Liver (tissue), 9 donors: ENCODE results near the gene TMEM233. TPM values are rescaled to one million over a fixed set of nuclear protein-coding genes. Genes with fewer than 3 reads are reported as not detected.
A peak's percentile ranks its signal among the peaks of the same experiment; 100 is the strongest.

ENCODE experiments used
- DNase-seq: peaks from one replicate; pipeline ENCODE4 v3.0.0-alpha.2; 2017; ENCODE audit warnings: low spot score
- H3K27ac ChIP-seq, 2 donors: one replicate each; pipeline ENCODE4 v1.7.0; 2013; ENCODE audit warnings: inconsistent platforms in 2 of 2, low read length in 2 of 2, control low read depth in 1 of 2, low read depth in 1 of 2, mild to moderate bottlenecking in 1 of 2
- H3K27me3 ChIP-seq, 4 donors: one replicate each; pipeline versions ENCODE4 v1.6.1 to v1.7.0; 2013; ENCODE audit warnings: low read length in 3 of 4, inconsistent platforms in 1 of 4, mild to moderate bottlenecking in 1 of 4, moderate library complexity in 1 of 4; ENCODE audit not compliant: control insufficient read depth in 4 of 4, insufficient read depth in 4 of 4
- H3K36me3 ChIP-seq, 4 donors: one replicate each; pipeline versions ENCODE4 v1.6.1 to v1.7.0; 2013; ENCODE audit warnings: low read length in 3 of 4, mild to moderate bottlenecking in 3 of 4, low read depth in 1 of 4, moderate library complexity in 1 of 4; ENCODE audit not compliant: control insufficient read depth in 4 of 4, insufficient read depth in 3 of 4
- H3K4me1 ChIP-seq, 4 donors: one replicate each; pipeline versions ENCODE4 v1.6.1 to v1.7.0; 2013; ENCODE audit warnings: low read length in 3 of 4, mild to moderate bottlenecking in 3 of 4, moderate library complexity in 1 of 4; ENCODE audit not compliant: control insufficient read depth in 4 of 4, insufficient read depth in 4 of 4
- H3K4me3 ChIP-seq, 3 donors: one replicate each; pipeline versions ENCODE4 v1.6.1 to v1.7.0; 2013; ENCODE audit warnings: low read length in 3 of 3, control low read depth in 1 of 3, low read depth in 1 of 3, mild to moderate bottlenecking in 1 of 3
- H3K9ac ChIP-seq, 2 donors: one replicate each; pipeline ENCODE4 v1.7.0; 2013; ENCODE audit warnings: low read length in 2 of 2, mild to moderate bottlenecking in 2 of 2, moderate library complexity in 2 of 2, control low read depth in 1 of 2, low read depth in 1 of 2
- H3K9me3 ChIP-seq, 4 donors: one replicate each; pipeline versions ENCODE4 v1.6.1 to v1.7.0; 2013; ENCODE audit warnings: low read length in 3 of 4; ENCODE audit not compliant: control insufficient read depth in 4 of 4
- ATF3 ChIP-seq: IDR thresholded peaks from 2 replicates; pipeline ENCODE4 v1.6.1; 2016; ENCODE audit warnings: antibody characterized with exemption
- CTCF ChIP-seq: fragments of 150-350 bp; IDR thresholded peaks from 2 replicates; pipeline ENCODE4 v1.5.1; 2017; ENCODE audit warnings: improper control_type of control experiment, low read depth, low read length; ENCODE audit not compliant: missing input control
- EGR1 ChIP-seq, 2 donors: IDR thresholded peaks; 2 replicates each; pipeline ENCODE4 v1.6.1; 2016 to 2018; ENCODE audit warnings: antibody characterized with exemption in 2 of 2, low read depth in 2 of 2
- FOXA1 ChIP-seq: IDR thresholded peaks from 2 replicates; pipeline ENCODE4 v1.6.1; 2016; ENCODE audit warnings: antibody characterized with exemption
- FOXA2 ChIP-seq: IDR thresholded peaks from 2 replicates; pipeline ENCODE4 v1.6.1; 2016; ENCODE audit warnings: antibody characterized with exemption
- GABPA ChIP-seq, 2 donors: IDR thresholded peaks in 1 of 2; conservative IDR thresholded peaks in 1 of 2; 2 replicates each; pipeline ENCODE4 v1.6.1; 2016; ENCODE audit warnings: antibody characterized with exemption in 2 of 2, mild to moderate bottlenecking in 1 of 2, moderate library complexity in 1 of 2
- HNF4A ChIP-seq, 2 donors: conservative IDR thresholded peaks; 2 replicates each; pipeline ENCODE4 v1.6.1; 2016; ENCODE audit warnings: antibody characterized with exemption in 2 of 2, mild to moderate bottlenecking in 2 of 2
- HNF4G ChIP-seq: IDR thresholded peaks from 2 replicates; pipeline ENCODE4 v1.6.1; 2016; ENCODE audit warnings: antibody characterized with exemption
- JUND ChIP-seq, 2 donors: IDR thresholded peaks; 2 replicates each; pipeline ENCODE4 v1.6.1; 2016; ENCODE audit warnings: antibody characterized with exemption in 2 of 2
- MAX ChIP-seq: IDR thresholded peaks from 2 replicates; pipeline ENCODE4 v1.6.1; 2016; ENCODE audit warnings: antibody characterized with exemption
- NR2F2 ChIP-seq: IDR thresholded peaks from 2 replicates; pipeline ENCODE4 v1.6.1; 2016; ENCODE audit warnings: antibody characterized with exemption
- RAD21 ChIP-seq, 2 donors: IDR thresholded peaks; 2 replicates each; pipeline ENCODE4 v1.6.1; 2016; ENCODE audit warnings: antibody characterized with exemption in 2 of 2, mild to moderate bottlenecking in 2 of 2
- REST ChIP-seq: IDR thresholded peaks from 2 replicates; pipeline ENCODE4 v1.6.1; 2016; ENCODE audit warnings: antibody characterized with exemption, mild to moderate bottlenecking
- RXRA ChIP-seq, 2 donors: IDR thresholded peaks; 2 replicates each; pipeline ENCODE4 v1.6.1; 2017 to 2018; ENCODE audit warnings: antibody characterized with exemption in 2 of 2, mild to moderate bottlenecking in 1 of 2
- SP1 ChIP-seq: IDR thresholded peaks from 2 replicates; pipeline ENCODE4 v1.6.1; 2018; ENCODE audit warnings: antibody characterized with exemption, mild to moderate bottlenecking
- TAF1 ChIP-seq: conservative IDR thresholded peaks from 2 replicates; pipeline ENCODE4 v1.6.1; 2016; ENCODE audit warnings: antibody characterized with exemption, mild to moderate bottlenecking
- YY1 ChIP-seq: IDR thresholded peaks from 2 replicates; pipeline ENCODE4 v1.6.1; 2016; ENCODE audit warnings: antibody characterized with exemption, mild to moderate bottlenecking
- ZBTB33 ChIP-seq: IDR thresholded peaks from 2 replicates; pipeline ENCODE4 v1.6.1; 2016; ENCODE audit warnings: antibody characterized with exemption
- WGBS: extraction: QIAGEN DNeasy Blood & Tissue Kit; methylation state at CpG from one replicate; pipeline ENCODE4 v1.1.7; 2013; 5-methylcytosine and 5-hydroxymethylcytosine counted together
- polyA plus RNA-seq, 2 donors: library from polyadenylated mRNA; stranded (reverse) in 1 of 2; unstranded in 1 of 2; fragments of 200-250 nt in 1 of 2; fragments of >200 nt in 1 of 2; fragmentation: Nextera tagmentation in 1 of 2; extraction: Ambion mirVana in 1 of 2; gene quantifications; one replicate each; pipeline versions ENCODE4 v1.2.1 to v1.2.3, GENCODE V29; 2013 to 2015
- total RNA-seq, 2 donors: library from RNA; depleted of rRNA; stranded (reverse); fragments of >200 nt; gene quantifications; one replicate each; pipeline ENCODE4 v1.2.3, GENCODE V29; 2014
- donor health status: healthy.
- donor health status: healthy.
- donor health status: healthy.
- donor health status: healthy.
- donor health status: healthy.

TMEM233 gene
- total and polyA plus RNA-seq, 4 donors = 0.05 to 0.17 (median 0.09) TPM

GRCh38 chr12:119664642-119665041 lies 71.1 kb downstream of the TMEM233 start:
- no peak for TF ChIP-seq ZBTB33
- TF ChIP-seq NR2F2 = peak; percentile 15
- peak in 1 of 2 donors; percentile 14 for TF ChIP-seq GABPA (IDR thresholded peaks at IDR 0.05 in 1 of 2, conservative IDR thresholded peaks at IDR 0.05 in 1 of 2)
- no peak for TF ChIP-seq FOXA2
- no peak for TF ChIP-seq RAD21 (IDR thresholded peaks at IDR 0.05)
- TF ChIP-seq MAX = peak; percentile 38
- no peak for TF ChIP-seq EGR1 (IDR thresholded peaks at IDR 0.05; ENCODE audit: low read depth in 2 of 2)
- TF ChIP-seq CTCF = no peak
- no peak for TF ChIP-seq HNF4G
- no peak for TF ChIP-seq FOXA1
- no peak for TF ChIP-seq ATF3
- TF ChIP-seq REST = no peak
- no peak for TF ChIP-seq JUND (IDR thresholded peaks at IDR 0.05)
- no peak for TF ChIP-seq TAF1
- peak; percentile 42 to 63 for TF ChIP-seq HNF4A (conservative IDR thresholded peaks at IDR 0.05)
- peak; percentile 38 to 57 for TF ChIP-seq RXRA (IDR thresholded peaks at IDR 0.05)
- TF ChIP-seq YY1 = no peak
- TF ChIP-seq SP1 = peak; percentile 53
- Histone ChIP-seq H3K4me3 (no peak overlapping the region), H3K27ac (no peak overlapping the region), H3K27me3 (no peaks in the 10 kb centered on the region), H3K9me3 (no peaks in the 10 kb centered on the region), H3K9ac (no peak overlapping the region), H3K36me3 (no peaks in the 10 kb centered on the region), H3K4me1 (peaks cover under 1 to 15% (median 10%) of the 10 kb centered on the region in 4 donors)
- 42% methylated on average over 1 of the region's 1 CpG for WGBS
- DNase-seq = no peak
